Measurements from ENCODE around the gene ANKRD60. TPM values are rescaled to one million over a fixed set of nuclear protein-coding genes. Genes with fewer than 3 reads are reported as not detected.

ANKRD60 gene
- total RNA-seq, 4 donors from 2014 or later, result not detected

DNA sequence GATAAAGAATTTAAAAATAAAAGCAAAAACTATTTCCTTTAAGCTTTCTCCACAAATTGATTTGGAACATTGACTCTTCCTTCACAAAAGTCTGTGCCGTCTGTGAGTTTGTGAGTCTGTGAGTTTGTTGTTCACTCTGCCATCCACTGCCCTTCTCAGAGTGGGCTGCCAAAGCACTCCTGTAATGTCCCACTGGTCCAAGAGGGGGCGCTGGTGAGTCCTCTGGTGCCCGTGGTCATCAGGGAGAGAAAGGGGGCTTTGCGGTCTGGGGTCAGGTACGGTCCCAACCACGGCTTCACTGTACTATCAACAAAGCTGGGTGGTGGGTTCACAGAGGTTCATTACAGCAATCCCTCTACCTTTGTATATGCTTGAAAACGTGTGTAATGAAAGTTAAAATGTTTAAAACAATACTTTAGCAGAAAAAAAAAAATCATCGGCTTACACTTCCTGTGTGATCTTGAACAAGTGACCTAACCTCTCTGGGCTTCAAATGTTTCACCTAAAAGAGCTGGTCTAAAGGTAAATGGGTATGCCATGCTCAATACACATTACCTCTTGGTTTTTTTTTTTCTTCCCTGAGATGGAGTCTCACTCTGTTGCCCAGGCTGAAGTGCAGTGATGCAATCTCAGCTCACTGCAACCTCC lies 5.6 kb upstream of the ANKRD60 start:
- no peak overlapping the region for H3K4me3 ChIP-seq
- DNase-seq, result no peak
- intact Hi-C loops (cut with DNase I; ENCODE audit: low total_unique reads), result no loop called here
- in situ Hi-C loops (cut with MboI; ENCODE audit: low sequenced_read_pairs in 4 of 4), result loop anchor here in 3 of 4 donors (10.0 to 25.0 kb wide), 5 partner anchors 211 to 628 kb away; partner anchors contain the start of genes NPEPL1 (in 2 of the 3), GNAS (in 1 of the 3) and GNAS-AS1 (in 1 of the 3)
- peaks cover 5 to 12% (median 5%) of the 10 kb centered on the region in 3 donors for H3K27me3 ChIP-seq
- no peaks in the 10 kb centered on the region for H3K4me1 ChIP-seq
- no peaks in the 10 kb centered on the region for H3K9me3 ChIP-seq
- H3K36me3 ChIP-seq, result no peaks in the 10 kb centered on the region
- H3K27ac ChIP-seq, result no peak overlapping the region
- TF ChIP-seq POLR2A (IDR thresholded peaks at IDR 0.05), result no peak
- TF ChIP-seq, protein P1, sequence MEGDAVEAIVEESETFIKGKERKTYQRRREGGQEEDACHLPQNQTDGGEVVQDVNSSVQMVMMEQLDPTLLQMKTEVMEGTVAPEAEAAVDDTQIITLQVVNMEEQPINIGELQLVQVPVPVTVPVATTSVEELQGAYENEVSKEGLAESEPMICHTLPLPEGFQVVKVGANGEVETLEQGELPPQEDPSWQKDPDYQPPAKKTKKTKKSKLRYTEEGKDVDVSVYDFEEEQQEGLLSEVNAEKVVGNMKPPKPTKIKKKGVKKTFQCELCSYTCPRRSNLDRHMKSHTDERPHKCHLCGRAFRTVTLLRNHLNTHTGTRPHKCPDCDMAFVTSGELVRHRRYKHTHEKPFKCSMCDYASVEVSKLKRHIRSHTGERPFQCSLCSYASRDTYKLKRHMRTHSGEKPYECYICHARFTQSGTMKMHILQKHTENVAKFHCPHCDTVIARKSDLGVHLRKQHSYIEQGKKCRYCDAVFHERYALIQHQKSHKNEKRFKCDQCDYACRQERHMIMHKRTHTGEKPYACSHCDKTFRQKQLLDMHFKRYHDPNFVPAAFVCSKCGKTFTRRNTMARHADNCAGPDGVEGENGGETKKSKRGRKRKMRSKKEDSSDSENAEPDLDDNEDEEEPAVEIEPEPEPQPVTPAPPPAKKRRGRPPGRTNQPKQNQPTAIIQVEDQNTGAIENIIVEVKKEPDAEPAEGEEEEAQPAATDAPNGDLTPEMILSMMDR (IDR thresholded peaks at IDR 0.05 in 4 of 5, conservative IDR thresholded peaks at IDR 0.05 in 1 of 5), result peak in 3 of 5 experiments; percentile 19 to 56 (median 35)
- ATAC-seq, result no peak

DNA sequence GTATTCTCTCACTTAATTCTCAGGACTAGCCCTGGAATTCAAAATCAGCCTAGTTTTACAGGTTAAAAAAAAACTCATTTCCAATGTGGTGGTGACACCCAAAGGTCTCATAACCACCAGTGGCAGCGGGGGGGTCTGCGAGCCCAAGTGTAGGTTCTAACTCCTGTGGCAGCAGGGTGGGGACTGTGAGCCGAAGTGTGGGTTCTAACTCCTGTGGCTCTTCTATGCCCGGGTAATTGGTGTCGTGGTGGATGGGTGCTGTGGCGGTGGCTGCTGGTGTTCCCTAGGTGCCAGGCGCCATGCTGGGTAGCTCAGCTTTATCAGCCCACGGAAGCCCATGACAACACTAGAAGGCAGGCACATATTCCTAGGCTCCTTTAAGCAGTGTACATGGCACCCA lies 4.9 kb upstream of the ANKRD60 start:
- H3K36me3 ChIP-seq, result no peaks in the 10 kb centered on the region
- no peak overlapping the region for H3K27ac ChIP-seq
- in situ Hi-C loops (cut with MboI; ENCODE audit: low sequenced_read_pairs in 4 of 4), result loop anchor here in 3 of 4 donors (10.0 to 25.0 kb wide), 5 partner anchors 211 to 629 kb away; partner anchors contain the start of genes NPEPL1 (in 2 of the 3), GNAS (in 1 of the 3) and GNAS-AS1 (in 1 of the 3)
- intact Hi-C loops (cut with DNase I; ENCODE audit: low total_unique reads), result no loop called here
- no peak overlapping the region for H3K4me3 ChIP-seq
- no peak for ATAC-seq
- H3K27me3 ChIP-seq, result peaks cover 10 to 17% (median 10%) of the 10 kb centered on the region in 3 donors
- no peaks in the 10 kb centered on the region for H3K9me3 ChIP-seq
- no peaks in the 10 kb centered on the region for H3K4me1 ChIP-seq
- no peak for DNase-seq
- TF ChIP-seq POLR2A (IDR thresholded peaks at IDR 0.05), result no peak
- TF ChIP-seq, protein P1 (IDR thresholded peaks at IDR 0.05 in 4 of 5, conservative IDR thresholded peaks at IDR 0.05 in 1 of 5), result no peak

DNA sequence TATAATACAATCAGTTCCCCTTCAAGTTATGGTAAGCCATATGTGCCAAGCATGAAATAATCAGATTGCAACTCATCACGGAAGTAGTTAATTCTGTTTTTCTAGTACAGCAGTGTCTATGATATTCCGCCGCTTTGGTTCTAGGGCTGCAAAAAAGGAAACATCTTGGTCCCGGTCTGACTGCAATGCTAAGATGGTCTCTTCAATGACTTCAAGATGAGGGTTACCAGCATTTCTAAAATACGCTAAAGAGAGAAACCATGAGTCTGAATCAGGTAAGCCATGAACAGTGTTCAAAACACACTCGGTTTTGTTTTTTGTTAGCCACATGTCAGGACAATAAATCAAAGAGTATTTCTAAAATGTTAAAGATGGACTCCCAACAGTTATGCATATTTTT lies 3.2 kb upstream of the ANKRD60 start:
- Histone ChIP-seq H3K27ac (no peak overlapping the region), H3K4me3 (no peak overlapping the region), H3K36me3 (no peaks in the 10 kb centered on the region), H3K27me3 (peaks cover 22 to 32% (median 25%) of the 10 kb centered on the region in 3 donors), H3K9me3 (no peaks in the 10 kb centered on the region), H3K4me1 (no peaks in the 10 kb centered on the region)
- in situ Hi-C loops (cut with MboI; ENCODE audit: low sequenced_read_pairs in 4 of 4), result loop anchor here in 3 of 4 donors (10.0 to 25.0 kb wide), 5 partner anchors 213 to 631 kb away; partner anchors contain the start of genes NPEPL1 (in 2 of the 3), GNAS (in 1 of the 3) and GNAS-AS1 (in 1 of the 3)
- no peak for DNase-seq
- intact Hi-C loops (cut with DNase I; ENCODE audit: low total_unique reads), result no loop called here
- TF ChIP-seq, protein P1 (IDR thresholded peaks at IDR 0.05 in 4 of 5, conservative IDR thresholded peaks at IDR 0.05 in 1 of 5), result no peak
- no peak for TF ChIP-seq POLR2A (IDR thresholded peaks at IDR 0.05)
- ATAC-seq, result no peak

DNA sequence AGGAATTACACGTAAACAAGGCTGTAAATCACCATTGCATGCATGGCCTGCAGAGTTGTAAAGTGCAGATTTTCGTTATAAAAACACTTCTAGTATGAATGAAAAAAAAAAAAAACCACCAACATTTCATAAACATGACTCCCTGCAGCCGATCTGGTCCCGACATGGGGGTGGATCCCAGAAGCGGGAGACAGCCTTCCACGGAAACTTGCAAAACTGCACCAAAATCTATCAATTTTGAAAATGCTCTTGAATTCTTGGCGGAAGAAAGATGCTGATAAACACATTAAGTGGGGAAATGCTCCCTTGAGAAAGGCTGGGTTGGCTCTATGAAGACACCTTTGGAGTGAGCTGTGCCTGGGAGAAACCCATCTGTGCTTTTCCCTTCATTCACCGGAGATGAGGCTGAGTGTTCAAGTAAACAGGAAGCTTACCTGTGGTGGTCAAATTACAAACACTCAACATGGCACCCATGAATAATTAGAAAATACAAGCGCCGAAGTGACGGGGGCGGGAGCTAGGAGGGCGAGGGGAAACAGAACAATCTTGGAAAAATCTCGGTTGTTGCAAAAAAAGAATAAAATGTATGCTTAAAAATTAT lies 845 bp upstream of the ANKRD60 start:
- no peak for ATAC-seq

More for the DNA sequence above, 845 bp upstream of the ANKRD60 start:
- H3K4me1 ChIP-seq, result no peaks in the 10 kb centered on the region
- no peak overlapping the region for H3K4me3 ChIP-seq
- H3K36me3 ChIP-seq, result no peaks in the 10 kb centered on the region
- no peak for DNase-seq
- no peak overlapping the region for H3K27ac ChIP-seq
- TF ChIP-seq POLR2A (IDR thresholded peaks at IDR 0.05), result no peak
- TF ChIP-seq, protein P1 (IDR thresholded peaks at IDR 0.05 in 4 of 5, conservative IDR thresholded peaks at IDR 0.05 in 1 of 5), result no peak
- H3K27me3 ChIP-seq, result peaks cover 36 to 38% (median 36%) of the 10 kb centered on the region in 3 donors
- intact Hi-C loops (cut with DNase I; ENCODE audit: low total_unique reads) (no loop called here), in situ Hi-C loops (cut with MboI; ENCODE audit: low sequenced_read_pairs in 4 of 4) (loop anchor here in 3 of 4 donors (25.0 kb wide), 4 partner anchors 408 to 633 kb away; partner anchors contain the start of genes NPEPL1 (in 2 of the 3), GNAS (in 1 of the 3) and GNAS-AS1 (in 1 of the 3))
- no peaks in the 10 kb centered on the region for H3K9me3 ChIP-seq
